AG10803 (cell line): ENCODE measurements around the gene UBXN1.

Experiments
- DNase-seq: peaks from one replicate; pipeline ENCODE4 v3.0.0; 2010; ENCODE audit warnings: low read depth
- H3K4me3 ChIP-seq: 2 replicates; pipeline ENCODE4 v1.5.1; 2011; ENCODE audit warnings: mild to moderate bottlenecking, low read length, control low read depth
- TF ChIP-seq, protein P1 (sequence below): conservative IDR thresholded peaks from 2 replicates; pipeline ENCODE4 v1.5.1; 2011; ENCODE audit warnings: mild to moderate bottlenecking, low read length, control low read depth, inconsistent platforms

The UBXN1 gene

DNA sequence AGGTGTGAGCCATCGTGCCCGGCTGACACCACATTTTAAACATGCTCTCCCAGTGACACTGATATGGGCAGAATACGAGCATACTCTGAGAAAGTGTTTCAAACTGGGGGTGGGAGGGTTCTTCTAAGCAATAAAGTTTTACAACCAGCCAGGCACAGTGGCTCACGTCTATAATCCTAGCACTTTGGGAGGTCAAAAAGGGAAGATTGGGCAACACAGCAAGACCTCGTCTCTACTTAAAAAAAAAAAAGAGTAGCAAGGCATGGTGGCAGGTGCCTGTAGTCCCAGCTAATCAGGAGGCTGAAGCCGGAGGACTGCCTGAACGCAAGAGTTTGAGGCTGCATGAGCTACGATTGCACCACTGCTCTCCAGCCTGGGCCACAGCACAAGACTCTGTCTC, 34.7 kb downstream of the UBXN1 start:
- H3K4me3 ChIP-seq = no peak overlapping the region
- no peak for DNase-seq
- TF ChIP-seq, protein P1, sequence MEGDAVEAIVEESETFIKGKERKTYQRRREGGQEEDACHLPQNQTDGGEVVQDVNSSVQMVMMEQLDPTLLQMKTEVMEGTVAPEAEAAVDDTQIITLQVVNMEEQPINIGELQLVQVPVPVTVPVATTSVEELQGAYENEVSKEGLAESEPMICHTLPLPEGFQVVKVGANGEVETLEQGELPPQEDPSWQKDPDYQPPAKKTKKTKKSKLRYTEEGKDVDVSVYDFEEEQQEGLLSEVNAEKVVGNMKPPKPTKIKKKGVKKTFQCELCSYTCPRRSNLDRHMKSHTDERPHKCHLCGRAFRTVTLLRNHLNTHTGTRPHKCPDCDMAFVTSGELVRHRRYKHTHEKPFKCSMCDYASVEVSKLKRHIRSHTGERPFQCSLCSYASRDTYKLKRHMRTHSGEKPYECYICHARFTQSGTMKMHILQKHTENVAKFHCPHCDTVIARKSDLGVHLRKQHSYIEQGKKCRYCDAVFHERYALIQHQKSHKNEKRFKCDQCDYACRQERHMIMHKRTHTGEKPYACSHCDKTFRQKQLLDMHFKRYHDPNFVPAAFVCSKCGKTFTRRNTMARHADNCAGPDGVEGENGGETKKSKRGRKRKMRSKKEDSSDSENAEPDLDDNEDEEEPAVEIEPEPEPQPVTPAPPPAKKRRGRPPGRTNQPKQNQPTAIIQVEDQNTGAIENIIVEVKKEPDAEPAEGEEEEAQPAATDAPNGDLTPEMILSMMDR = no peak

- H3K4me3 ChIP-seq = no peak overlapping the region
- DNase-seq = no peak
- TF ChIP-seq, protein P1 = no peak
Measured at GRCh38 chr11:62632492-62632891, 46.4 kb downstream of the UBXN1 start.

GRCh38 chr11:62627713-62628112, 51.2 kb downstream of the UBXN1 start:
- no peak for DNase-seq
- TF ChIP-seq, protein P1 = no peak

More at GRCh38 chr11:62627713-62628112, 51.2 kb downstream of the UBXN1 start:
- no peak overlapping the region for H3K4me3 ChIP-seq
